GM21526 (cell line): Measurements from ENCODE around the gene GRAMD2B.
"Not testable (repeated sequence)": the region's sequence is repeated elsewhere in the genome, so short reads cannot be mapped to it uniquely, and the experiment has no call there.

ENCODE experiments used
- ATAC-seq: cut with Tn5 transposase; IDR thresholded peaks from one replicate; pipeline ENCODE4 v1.9.1; 2021; ENCODE audit warnings: moderate library complexity; ENCODE audit not compliant: unreplicated experiment, low FRiP score

GRAMD2B gene

GRCh38 chr5:126503602-126504104 is 80.4 kb downstream of the GRAMD2B start:
- no peak for ATAC-seq

- no peak for ATAC-seq
These were observed 82.9 kb downstream of the GRAMD2B start for GRCh38 chr5:126506079-126506478.

GRCh38 chr5:126508251-126508961 is 85.2 kb downstream of the GRAMD2B start:
- no peak for ATAC-seq

GRCh38 chr5:126508962-126509279 is 85.7 kb downstream of the GRAMD2B start:
- no peak for ATAC-seq

- no peak for ATAC-seq
These were observed 86.1 kb downstream of the GRAMD2B start for GRCh38 chr5:126509339-126509738.

- ATAC-seq, result no peak
These were observed 88.8 kb downstream of the GRAMD2B start for GRCh38 chr5:126511961-126512360.

- ATAC-seq, result no peak
These were observed 89.2 kb downstream of the GRAMD2B start for GRCh38 chr5:126512451-126512850.

GRCh38 chr5:126513302-126513701 is 90.1 kb downstream of the GRAMD2B start:
- no peak for ATAC-seq

GRCh38 chr5:126513703-126514102 is 90.5 kb downstream of the GRAMD2B start:
- no peak for ATAC-seq

GRCh38 chr5:126514131-126514557 is 90.9 kb downstream of the GRAMD2B start:
- no peak for ATAC-seq

GRCh38 chr5:126514558-126515141 is 91.4 kb downstream of the GRAMD2B start:
- ATAC-seq, result no peak

- no peak for ATAC-seq
These were observed 92.1 kb downstream of the GRAMD2B start for GRCh38 chr5:126515337-126515736.

- no peak for ATAC-seq
These were observed 92.9 kb downstream of the GRAMD2B start for GRCh38 chr5:126516133-126516532.

- no peak for ATAC-seq
These were observed 93.6 kb downstream of the GRAMD2B start for GRCh38 chr5:126516852-126517251.

GRCh38 chr5:126519223-126519622 is 96.0 kb downstream of the GRAMD2B start:
- not testable (repeated sequence) for ATAC-seq

- ATAC-seq, result no peak
These were observed 96.7 kb downstream of the GRAMD2B start for GRCh38 chr5:126519637-126520592.

- ATAC-seq, result no peak
These were observed 97.4 kb downstream of the GRAMD2B start for GRCh38 chr5:126520593-126520953.

- no peak for ATAC-seq
These were observed 97.9 kb downstream of the GRAMD2B start for GRCh38 chr5:126521130-126521529.

- ATAC-seq, result no peak
These were observed 100.8 kb downstream of the GRAMD2B start for GRCh38 chr5:126523818-126524510.

GRCh38 chr5:126525630-126526245 is 102.5 kb downstream of the GRAMD2B start:
- no peak for ATAC-seq
